HG02973 (cell line): ENCODE data around the gene RAB3GAP1.
"Not testable (repeated sequence)": the region's sequence is repeated elsewhere in the genome, so short reads cannot be mapped to it uniquely, and the experiment has no call there.

Experiments
- ATAC-seq: cut with Tn5 transposase; IDR thresholded peaks from one replicate; pipeline ENCODE4 v1.9.1; 2021; ENCODE audit warnings: moderate library complexity; ENCODE audit not compliant: unreplicated experiment

The RAB3GAP1 gene

GRCh38 chr2:135099802-135100483 is 47.9 kb downstream of the RAB3GAP1 start:
- no peak for ATAC-seq

DNA sequence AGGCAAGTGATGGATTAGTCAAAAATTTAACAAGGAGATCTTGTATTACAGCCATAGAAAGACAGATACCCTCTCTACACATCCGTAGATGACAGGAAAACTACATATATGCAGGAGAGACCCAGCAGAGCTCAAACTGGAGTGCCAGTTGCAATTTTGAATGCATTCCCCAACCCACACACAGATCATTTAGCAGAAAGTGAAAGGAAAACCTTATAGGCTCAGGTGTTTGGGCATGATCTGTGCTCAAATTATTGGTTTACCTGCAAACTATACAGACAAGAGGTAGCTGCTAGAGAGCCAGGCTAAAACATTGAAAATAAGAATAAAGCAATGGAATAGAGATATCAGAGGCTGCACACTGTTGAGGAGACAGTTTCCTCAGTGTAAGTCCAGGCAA is 51.8 kb downstream of the RAB3GAP1 start:
- ATAC-seq: no peak

DNA sequence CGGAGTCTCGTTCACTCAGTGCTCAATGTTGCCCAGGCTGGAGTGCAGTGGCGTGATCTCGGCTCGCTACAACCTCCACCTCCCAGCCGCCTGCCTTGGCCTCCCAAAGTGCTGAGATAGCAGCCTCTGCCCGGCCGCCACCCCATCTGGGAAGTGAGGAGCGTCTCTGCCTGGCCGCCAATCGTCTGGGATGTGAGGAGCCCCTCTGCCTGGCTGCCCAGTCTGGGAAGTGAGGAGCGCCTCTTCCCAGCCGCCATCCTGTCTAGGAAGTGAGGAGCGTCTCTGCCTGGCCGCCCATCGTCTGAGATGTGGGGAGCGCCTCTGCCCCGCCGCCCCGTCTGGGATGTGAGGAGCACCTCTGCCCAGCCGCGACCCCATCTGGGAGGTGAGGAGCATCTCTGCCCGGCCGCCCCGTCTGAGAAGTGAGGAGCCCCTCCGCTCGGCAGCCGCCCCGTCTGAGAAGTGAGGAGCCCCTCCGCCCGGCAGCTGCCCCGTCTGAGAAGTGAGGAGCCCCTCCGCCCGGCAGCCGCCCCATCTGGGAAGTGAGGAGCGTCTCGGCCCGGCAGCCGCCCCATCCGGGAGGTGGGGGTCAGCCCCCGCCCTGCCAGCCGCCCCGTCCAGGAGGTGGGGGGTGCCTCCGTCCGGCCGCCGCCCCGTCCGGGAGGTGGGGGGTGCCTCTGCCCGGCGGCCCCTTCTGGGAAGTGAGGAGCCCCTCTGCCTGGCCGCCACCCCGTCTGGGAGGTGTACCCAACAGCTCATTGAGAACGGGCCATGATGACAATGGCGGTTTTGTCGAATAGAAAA is 53.6 kb downstream of the RAB3GAP1 start:
- ATAC-seq: not testable (repeated sequence)

DNA sequence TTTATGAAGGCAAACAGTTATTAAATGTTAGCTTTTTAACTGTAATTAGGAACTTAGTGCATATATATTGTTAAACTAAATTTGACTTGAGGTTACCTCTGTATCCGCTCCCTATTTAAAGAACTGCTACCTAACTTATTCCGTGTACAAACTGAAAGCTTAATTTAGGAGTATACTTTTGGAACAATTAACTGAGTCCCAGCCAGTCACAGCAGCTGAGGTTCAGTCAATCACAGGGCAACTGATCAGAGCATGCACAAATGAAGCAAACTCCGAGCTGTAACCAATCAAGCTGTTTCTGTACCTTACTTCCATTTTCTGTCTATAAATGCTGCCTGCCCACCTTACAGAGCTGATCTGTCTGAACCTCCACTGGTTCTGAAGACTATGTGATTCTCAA is 61.2 kb downstream of the RAB3GAP1 start:
- no peak for ATAC-seq

- no peak for ATAC-seq
Observed at GRCh38 chr2:135119582-135119981, 67.5 kb downstream of the RAB3GAP1 start.

DNA sequence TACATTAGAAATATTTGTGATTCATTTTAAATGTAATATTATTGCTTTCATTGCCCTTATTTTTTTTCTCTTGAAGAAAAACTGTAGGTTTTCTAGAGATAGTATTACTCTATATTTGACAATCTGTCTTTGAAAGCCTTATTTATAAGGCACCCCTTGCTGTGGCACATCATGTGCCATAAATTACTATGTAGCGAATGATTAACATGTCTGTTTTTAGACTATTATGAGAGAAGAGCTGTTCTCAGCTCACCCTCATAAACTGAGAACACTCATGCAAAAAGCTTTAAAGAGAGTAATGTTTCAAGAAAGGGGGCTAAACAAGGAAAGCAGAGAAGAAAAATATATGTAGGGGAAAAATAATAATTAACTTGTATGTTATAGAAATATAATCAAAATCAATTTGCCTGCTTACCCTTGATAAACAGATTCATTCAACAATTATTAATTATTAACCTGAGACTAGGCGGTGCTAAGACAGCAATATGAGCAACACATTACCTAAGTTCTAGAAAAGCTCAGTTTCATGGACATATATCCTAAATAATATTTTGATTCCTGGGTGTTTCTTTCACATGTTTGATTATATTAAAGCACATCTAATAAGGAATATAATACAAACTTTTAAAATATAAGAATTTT is 69.0 kb downstream of the RAB3GAP1 start:
- ATAC-seq: no peak

DNA sequence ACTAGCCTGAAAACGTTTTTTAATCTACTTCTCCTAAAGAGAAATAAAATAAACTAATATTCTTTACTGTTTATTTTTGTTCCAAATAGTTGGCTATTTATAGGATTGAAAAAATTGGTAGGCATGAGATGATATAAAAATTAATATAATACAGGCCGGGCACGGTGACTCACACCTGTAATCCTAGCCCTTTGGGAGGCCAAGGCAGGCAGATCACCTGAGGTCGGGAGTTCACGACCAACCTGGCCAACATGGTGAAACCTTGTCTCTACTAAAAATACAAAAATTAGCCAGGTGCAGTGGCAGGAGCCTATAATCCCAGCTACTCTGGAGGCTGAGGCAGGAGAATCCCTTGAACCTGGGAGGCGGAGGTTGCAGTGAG is 69.6 kb downstream of the RAB3GAP1 start:
- ATAC-seq: not testable (repeated sequence)

GRCh38 chr2:135124924-135125886 is 73.1 kb downstream of the RAB3GAP1 start:
- no peak for ATAC-seq

GRCh38 chr2:135125940-135126339 is 73.8 kb downstream of the RAB3GAP1 start:
- ATAC-seq: no peak

DNA sequence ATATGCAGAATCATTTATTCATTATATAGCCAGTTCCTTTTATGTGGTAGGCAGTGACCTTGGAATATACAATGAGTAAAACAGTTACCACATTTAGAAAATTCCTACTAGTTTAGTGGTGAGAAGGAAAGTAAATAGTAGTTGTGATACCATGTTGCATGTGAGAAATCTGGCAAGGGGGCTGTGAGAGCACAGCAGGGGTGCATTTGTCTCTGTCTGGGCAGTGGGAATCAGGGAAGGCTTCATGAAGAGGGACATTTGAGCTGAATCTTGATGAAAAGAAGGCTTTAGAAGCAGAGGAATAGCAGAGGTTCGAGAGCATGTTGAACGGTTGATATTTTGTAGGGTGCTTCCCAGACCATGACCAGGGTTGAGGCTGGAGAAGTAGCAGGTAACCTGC is 78.7 kb downstream of the RAB3GAP1 start:
- ATAC-seq: no peak

DNA sequence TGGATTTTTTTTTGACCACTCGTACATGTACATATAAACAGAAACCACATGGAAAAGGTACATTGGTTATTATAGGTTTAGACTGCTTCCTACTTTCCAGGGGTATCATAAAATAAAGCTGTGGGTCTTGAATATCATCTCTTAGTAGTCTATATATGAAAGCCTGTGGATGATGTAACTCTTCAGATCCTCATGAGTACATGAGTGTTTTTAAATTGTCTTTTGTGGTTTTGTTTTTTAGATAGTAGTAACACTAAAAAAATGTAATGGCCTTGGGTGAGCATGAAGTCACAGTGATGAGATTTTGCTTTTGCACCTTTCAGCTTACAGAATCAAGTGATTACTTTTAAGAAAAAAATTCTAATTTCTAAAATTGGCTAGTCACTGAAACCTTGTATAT is 80.2 kb downstream of the RAB3GAP1 start:
- ATAC-seq: no peak

- no peak for ATAC-seq
Observed at GRCh38 chr2:135140606-135141005, 88.5 kb downstream of the RAB3GAP1 start.

DNA sequence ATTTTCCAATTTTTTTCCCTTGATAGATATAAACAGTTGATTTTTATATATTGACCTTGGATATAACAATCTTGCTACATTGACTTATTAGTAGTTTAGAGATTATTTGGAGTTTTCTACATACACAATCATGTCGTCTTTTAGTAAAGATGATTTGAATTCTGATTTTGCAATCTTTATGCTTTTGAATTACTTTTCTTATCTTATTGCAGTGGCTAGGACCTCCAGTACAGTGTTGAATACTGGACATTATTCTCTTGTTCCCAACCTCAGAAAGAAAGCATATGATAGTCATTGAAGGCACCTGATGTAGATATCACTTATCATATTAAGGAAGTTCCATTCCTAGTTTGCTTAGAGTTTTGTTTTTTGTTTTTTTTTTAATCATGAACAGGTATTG is 90.2 kb downstream of the RAB3GAP1 start:
- ATAC-seq: no peak

DNA sequence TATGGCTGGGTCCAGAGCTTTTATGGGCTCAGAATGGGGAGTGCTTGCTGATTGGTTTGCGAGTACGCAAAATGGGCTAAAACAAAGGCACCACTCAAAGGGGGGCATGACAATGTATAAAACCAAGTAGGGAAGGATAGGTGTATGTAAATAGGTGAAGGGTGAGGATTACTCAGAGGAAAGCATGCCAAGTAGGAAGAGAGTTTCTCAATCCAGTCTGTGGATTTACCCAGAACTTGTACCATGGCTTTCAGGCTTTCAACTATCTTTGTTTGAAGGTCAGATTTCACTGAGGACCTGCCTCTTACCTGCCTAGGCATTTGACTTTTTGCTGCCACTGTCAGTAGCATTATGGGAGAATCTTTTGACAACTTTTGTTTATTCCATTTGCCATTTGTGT is 92.3 kb downstream of the RAB3GAP1 start:
- ATAC-seq: no peak

DNA sequence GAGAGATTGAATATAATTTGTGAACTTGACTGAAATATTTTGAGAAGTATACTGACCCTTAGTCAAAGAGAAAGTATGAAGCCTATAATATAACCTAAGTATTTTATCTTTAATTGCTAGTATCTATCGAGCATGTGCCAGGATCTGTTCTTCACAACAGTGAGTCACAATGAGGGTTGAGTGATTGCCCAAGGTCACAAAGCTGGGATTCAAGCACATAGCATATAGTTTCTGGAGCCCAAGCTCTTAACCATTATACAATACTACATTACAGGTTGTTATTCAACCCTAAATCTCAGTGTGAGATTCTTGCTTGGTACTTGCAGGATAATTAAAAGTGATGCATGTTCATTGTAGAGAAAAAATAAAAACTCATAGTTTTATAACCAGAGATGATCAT is 97.2 kb downstream of the RAB3GAP1 start:
- no peak for ATAC-seq

GRCh38 chr2:135150725-135151124 is 98.6 kb downstream of the RAB3GAP1 start:
- no peak for ATAC-seq

DNA sequence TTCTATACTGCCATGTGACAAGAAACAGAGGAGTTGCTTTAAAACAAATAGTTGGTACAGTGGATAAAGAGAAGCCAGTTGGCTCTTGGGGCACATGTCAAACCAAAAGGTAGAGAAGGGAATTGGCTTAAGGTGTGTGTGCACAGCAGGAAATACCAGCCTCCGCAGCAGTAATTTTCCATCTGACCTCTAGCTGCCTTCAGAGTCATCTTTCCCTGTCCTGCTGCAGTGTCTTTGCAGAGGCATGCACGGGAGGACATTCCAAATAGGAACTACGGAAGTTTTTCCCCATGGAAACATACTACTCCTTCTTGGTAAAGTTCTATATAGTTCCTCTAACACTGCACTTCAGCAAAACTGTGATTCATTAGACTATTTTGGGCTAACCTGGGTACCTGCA is 99.5 kb downstream of the RAB3GAP1 start:
- ATAC-seq: no peak

DNA sequence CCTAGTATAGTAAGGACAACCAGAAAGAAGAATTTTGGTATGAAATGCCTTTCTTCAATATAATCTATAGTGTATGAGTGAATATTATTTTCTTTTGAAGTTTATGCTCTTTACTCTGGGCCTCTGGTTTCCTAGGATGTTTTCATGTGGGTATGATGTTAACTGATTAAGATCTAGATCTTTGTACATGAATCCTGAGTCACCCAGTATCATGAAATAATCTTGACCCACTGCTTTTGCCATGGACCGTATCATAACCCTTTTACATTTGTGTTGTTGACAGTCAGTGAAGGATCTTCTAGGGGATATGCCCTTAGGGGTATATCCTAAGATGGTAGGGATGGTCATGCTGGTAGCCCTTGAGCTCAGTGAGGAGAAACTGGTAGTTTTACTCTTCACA is 100.3 kb downstream of the RAB3GAP1 start:
- ATAC-seq: no peak

DNA sequence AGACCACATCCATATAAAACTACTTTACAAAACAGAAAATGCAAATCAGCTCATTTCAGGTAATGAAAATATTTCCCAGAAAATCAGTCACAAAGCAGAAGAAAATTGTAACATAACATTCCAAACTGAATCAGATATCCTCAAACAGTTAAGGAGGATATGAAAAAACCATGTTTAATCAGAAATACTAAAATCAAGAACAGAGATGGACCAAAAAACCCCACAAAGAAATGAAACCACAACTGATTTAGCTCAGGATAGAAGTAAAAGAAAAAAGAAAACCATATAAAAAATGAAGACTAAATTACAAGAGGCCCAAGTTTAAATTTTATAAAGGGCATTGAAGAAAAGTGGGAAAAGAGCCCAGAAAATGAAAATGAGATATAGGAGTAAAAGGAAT is 102.9 kb downstream of the RAB3GAP1 start:
- ATAC-seq: no peak

- no peak for ATAC-seq
Observed at GRCh38 chr2:135157856-135158255, 105.8 kb downstream of the RAB3GAP1 start.

- ATAC-seq: no peak
Observed at GRCh38 chr2:135159191-135159590, 107.1 kb downstream of the RAB3GAP1 start.
